NOMO-1 treated with DMSO at 0.1 percent for 48 hours (cell line): ENCODE data around the gene SMIM13.

ENCODE experiments used
- DNase-seq: peaks from one replicate; lab custom pipeline; 2025; ENCODE audit not compliant: unreplicated experiment; lab: John Stamatoyannopoulos, UW

SMIM13 gene

GRCh38 chr6:11093626-11094410 is at the start of gene SMIM13:
SMIM13 (plus strand) TSS chr6:11093834; CDS start chr6:11094314, 480 bp downstream.
- DNase-seq = peak; percentile 98

GRCh38 chr6:11043961-11044711 is 49.5 kb upstream of the SMIM13 start, which contains the start of gene ELOVL2:
ELOVL2 (minus strand) TSS chr6:11044305; CDS start chr6:11044230, 75 bp downstream.
- no peak for DNase-seq

- DNase-seq = no peak
Observed at GRCh38 chr6:11044712-11045167, 48.9 kb upstream of the SMIM13 start.

- no peak for DNase-seq
Observed at GRCh38 chr6:11050731-11051130, 42.9 kb upstream of the SMIM13 start.

- no peak for DNase-seq
Observed at GRCh38 chr6:11053307-11053706, 40.3 kb upstream of the SMIM13 start.

- DNase-seq = no peak
Observed at GRCh38 chr6:11054722-11055121, 38.9 kb upstream of the SMIM13 start.

- DNase-seq = no peak
Observed at GRCh38 chr6:11055127-11055627, 38.5 kb upstream of the SMIM13 start.

- DNase-seq = no peak
Observed at GRCh38 chr6:11056871-11057270, 36.8 kb upstream of the SMIM13 start.

GRCh38 chr6:11058406-11058805 is 35.2 kb upstream of the SMIM13 start:
- DNase-seq = no peak

GRCh38 chr6:11062083-11062482 is 31.6 kb upstream of the SMIM13 start:
- DNase-seq = no peak

- DNase-seq = no peak
Observed at GRCh38 chr6:11062715-11063114, 30.9 kb upstream of the SMIM13 start.

- no peak for DNase-seq
Observed at GRCh38 chr6:11064836-11065235, 28.8 kb upstream of the SMIM13 start.

GRCh38 chr6:11065436-11066202 is 28.0 kb upstream of the SMIM13 start:
- no peak for DNase-seq

- no peak for DNase-seq
Observed at GRCh38 chr6:11066505-11067347, 26.9 kb upstream of the SMIM13 start.

- DNase-seq = no peak
Observed at GRCh38 chr6:11067348-11067747, 26.3 kb upstream of the SMIM13 start.

GRCh38 chr6:11069760-11070159 is 23.9 kb upstream of the SMIM13 start:
- DNase-seq = no peak

GRCh38 chr6:11072101-11072500 is 21.5 kb upstream of the SMIM13 start:
- no peak for DNase-seq

GRCh38 chr6:11076540-11076939 is 17.1 kb upstream of the SMIM13 start:
- DNase-seq = no peak

GRCh38 chr6:11078266-11078665 is 15.4 kb upstream of the SMIM13 start:
- no peak for DNase-seq

- DNase-seq = no peak
Observed at GRCh38 chr6:11080296-11080695, 13.3 kb upstream of the SMIM13 start.
